ENCODE data around the gene KLF5. TPM values are rescaled to one million over a fixed set of nuclear protein-coding genes. Genes with fewer than 3 reads are reported as not detected.

KLF5 gene
- total RNA-seq, 4 donors from 2014 or later = 26.4 to 109 (median 85.4) TPM

DNA sequence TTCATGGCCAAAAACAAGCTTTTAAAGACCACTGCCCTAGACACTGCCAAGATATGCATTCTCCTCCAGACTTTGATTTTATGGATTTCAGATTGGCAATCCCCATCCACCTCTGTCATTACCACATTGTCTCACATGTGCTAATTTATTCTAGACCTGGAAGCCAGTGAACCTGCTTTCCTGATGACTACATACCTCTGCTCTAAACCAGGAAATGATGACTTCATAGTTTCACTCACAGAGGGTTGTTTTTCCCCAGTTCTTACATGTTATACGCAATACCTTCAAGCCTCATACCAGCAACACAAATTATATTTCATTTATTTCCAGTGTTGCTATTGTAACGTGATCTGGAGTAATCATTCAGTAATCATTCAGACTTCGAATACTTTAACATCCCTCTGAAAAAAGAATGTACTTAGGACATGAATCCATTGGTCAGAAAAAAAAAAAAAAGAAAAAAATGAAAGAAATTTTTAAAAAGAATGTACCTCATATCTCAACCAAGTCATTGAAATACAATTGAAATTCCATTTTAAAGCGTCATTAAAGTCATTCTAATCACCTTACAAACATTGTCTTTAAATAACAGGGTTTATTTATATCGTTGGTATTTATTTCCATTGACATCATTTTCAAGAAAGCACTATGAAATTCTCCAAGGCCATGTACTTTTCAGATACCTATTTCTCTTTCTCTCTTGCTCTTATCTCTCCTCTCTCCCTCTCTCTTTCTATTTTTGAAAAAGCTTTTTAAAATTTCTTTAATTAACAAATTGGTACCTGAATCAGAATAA, 33.4 kb upstream of the KLF5 start:
- Histone ChIP-seq H3K36me3 (peaks cover 0 to 5% (median 0%) of the 10 kb centered on the region in 3 donors), H3K4me3 (no peak overlapping the region), H3K9me3 (no peaks in the 10 kb centered on the region), H3K4me1 (no peaks in the 10 kb centered on the region), H3K27me3 (no peaks in the 10 kb centered on the region), H3K27ac (no peak overlapping the region)
- WGBS, 2 donors = 89 to 90% methylated on average over 5 of the region's 5 CpGs
- TF ChIP-seq CTCF (IDR thresholded peaks at IDR 0.05) = no peak
- TF ChIP-seq POLR2A (IDR thresholded peaks at IDR 0.05) = no peak
- no peak for TF ChIP-seq EP300 (IDR thresholded peaks at IDR 0.05)
- DNase-seq (ENCODE audit: low spot score in 2 of 2) = no peak

DNA sequence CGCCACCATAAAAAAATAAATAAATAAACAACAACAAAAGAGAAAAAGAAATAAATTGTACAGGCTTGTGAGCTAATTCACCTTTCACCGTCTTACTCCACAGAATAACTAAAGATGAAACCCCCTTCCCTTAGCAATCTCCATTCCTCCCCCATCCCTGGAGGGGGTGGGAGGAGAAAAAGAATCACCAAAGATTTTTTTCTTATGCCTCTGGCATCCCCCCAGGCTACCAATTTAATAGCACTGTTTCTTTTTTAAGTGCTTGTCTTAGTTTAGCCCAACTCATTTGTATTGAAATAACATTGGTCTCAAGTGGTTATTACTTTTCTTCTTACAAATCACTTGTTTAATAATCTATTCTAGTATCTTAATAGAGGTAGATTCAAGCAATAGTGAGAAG, 23.9 kb upstream of the KLF5 start:
- Histone ChIP-seq H3K4me3 (no peak overlapping the region), H3K36me3 (no peaks in the 10 kb centered on the region), H3K4me1 (no peaks in the 10 kb centered on the region), H3K9me3 (no peaks in the 10 kb centered on the region), H3K27ac (no peak overlapping the region), H3K27me3 (no peaks in the 10 kb centered on the region)
- WGBS, 2 donors = 80 to 87% methylated on average over 2 of the region's 2 CpGs
- TF ChIP-seq POLR2A (IDR thresholded peaks at IDR 0.05) = no peak
- TF ChIP-seq CTCF (IDR thresholded peaks at IDR 0.05) = no peak
- no peak for TF ChIP-seq EP300 (IDR thresholded peaks at IDR 0.05)
- DNase-seq (ENCODE audit: low spot score in 2 of 2) = no peak

DNA sequence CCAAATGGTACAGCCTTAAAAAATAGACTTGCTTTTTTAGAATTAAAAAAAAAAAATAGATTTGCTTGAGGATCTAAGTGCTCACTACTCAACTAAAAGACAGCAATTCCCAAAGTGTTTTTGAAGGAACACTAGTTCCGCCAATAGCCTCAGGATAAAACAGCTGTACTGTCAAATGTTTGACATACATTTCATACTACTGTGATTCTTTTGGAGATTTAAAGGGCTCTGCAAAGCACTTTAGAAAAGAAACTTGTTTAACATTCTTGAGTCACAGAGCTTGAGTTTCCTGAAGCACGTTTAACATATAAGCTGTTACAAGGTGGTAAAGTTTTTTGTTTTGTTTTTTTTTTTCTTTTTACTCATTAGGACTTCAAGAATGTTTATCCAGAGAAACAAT, 23.1 kb upstream of the KLF5 start:
- Histone ChIP-seq H3K4me1 (no peaks in the 10 kb centered on the region), H3K27me3 (no peaks in the 10 kb centered on the region), H3K36me3 (no peaks in the 10 kb centered on the region), H3K27ac (no peak overlapping the region), H3K9me3 (no peaks in the 10 kb centered on the region), H3K4me3 (no peak overlapping the region)
- 55 to 60% methylated on average over 2 of the region's 2 CpGs for WGBS, 2 donors
- no peak for DNase-seq (ENCODE audit: low spot score in 2 of 2)
- TF ChIP-seq POLR2A (IDR thresholded peaks at IDR 0.05) = no peak

DNA sequence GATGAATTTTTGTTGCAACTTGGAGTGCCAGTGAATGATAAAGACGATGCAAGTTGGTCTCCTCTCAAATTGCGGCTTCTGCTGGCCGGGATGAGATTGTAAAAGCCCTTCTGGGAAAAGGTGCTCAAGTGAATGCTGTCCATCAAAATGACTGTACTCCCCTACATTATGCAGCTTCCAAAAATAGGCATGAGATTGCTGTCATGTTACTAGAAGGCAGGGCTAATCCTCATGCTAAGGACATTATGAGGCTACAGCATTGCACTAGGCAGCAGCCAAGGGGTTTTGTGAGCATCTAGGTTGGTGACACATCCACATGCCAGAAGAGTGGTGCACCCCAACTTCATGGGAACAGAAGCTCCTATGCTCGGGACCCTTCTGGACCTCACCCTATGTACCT, 22.2 kb upstream of the KLF5 start:
- 93 to 99% methylated on average over 4 of the region's 4 CpGs for WGBS, 2 donors
- H3K4me1 ChIP-seq = no peaks in the 10 kb centered on the region
- H3K27ac ChIP-seq = no peak overlapping the region
- no peak overlapping the region for H3K4me3 ChIP-seq
- TF ChIP-seq CTCF (IDR thresholded peaks at IDR 0.05) = no peak
- no peak for TF ChIP-seq POLR2A (IDR thresholded peaks at IDR 0.05)
- no peak for TF ChIP-seq EP300 (IDR thresholded peaks at IDR 0.05)
- no peaks in the 10 kb centered on the region for H3K36me3 ChIP-seq
- no peaks in the 10 kb centered on the region for H3K9me3 ChIP-seq
- no peak for DNase-seq (ENCODE audit: low spot score in 2 of 2)
- H3K27me3 ChIP-seq = no peaks in the 10 kb centered on the region

GRCh38 chr13:73038064-73038463, 20.7 kb upstream of the KLF5 start:
- Histone ChIP-seq H3K27me3 (no peaks in the 10 kb centered on the region), H3K4me1 (no peaks in the 10 kb centered on the region), H3K27ac (no peak overlapping the region), H3K4me3 (no peak overlapping the region), H3K9me3 (peaks cover 0 to 1% (median 0%) of the 10 kb centered on the region in 4 donors), H3K36me3 (no peaks in the 10 kb centered on the region)
- TF ChIP-seq EP300 (IDR thresholded peaks at IDR 0.05) = no peak
- no peak for TF ChIP-seq CTCF (IDR thresholded peaks at IDR 0.05)
- no peak for TF ChIP-seq POLR2A (IDR thresholded peaks at IDR 0.05)
- no peak for DNase-seq (ENCODE audit: low spot score in 2 of 2)

All from tibial nerve (tissue), 4 donors.